Ovary (tissue), 9 donors: Measurements from ENCODE around the gene TMEM169. TPM values are rescaled to one million over a fixed set of nuclear protein-coding genes. Genes with fewer than 3 reads are reported as not detected.

ENCODE experiments used
- DNase-seq, 5 donors: peaks; one replicate each; pipeline ENCODE4 v3.0.0-alpha.2; 2019 to 2020
- H3K27ac ChIP-seq, 2 donors: fragments of 200-600 bp; one replicate each; pipeline versions ENCODE4 v1.5.1 to v1.8.0; 2019 to 2022
- H3K27me3 ChIP-seq: fragments of 200-600 bp; one replicate; pipeline ENCODE4 v1.8.0; 2022
- H3K36me3 ChIP-seq: fragments of 200-600 bp; sonication (generic); one replicate; pipeline ENCODE4 v1.5.1; 2019
- H3K4me1 ChIP-seq: one replicate; pipeline ENCODE4 v1.8.1; 2013; ENCODE audit warnings: mild to moderate bottlenecking, moderate library complexity; ENCODE audit not compliant: insufficient read depth
- H3K4me3 ChIP-seq: fragments of 200-600 bp; sonication (generic); one replicate; pipeline ENCODE4 v1.5.1; 2017
- H3K9me3 ChIP-seq, 2 donors: fragments of 200-600 bp in 1 of 2; sonication (generic) in 1 of 2; one replicate each; pipeline versions ENCODE4 v1.5.1 to v1.8.1; 2013 to 2019; ENCODE audit warnings: mild to moderate bottlenecking in 1 of 2, moderate library complexity in 1 of 2
- CTCF ChIP-seq, 3 donors: fragments of 450-650 bp in 2 of 3; fragments of 200-600 bp in 1 of 3; IDR thresholded peaks; one replicate each; pipeline versions ENCODE4 v1.5.1 to v1.8.0; 2016 to 2022; ENCODE audit warnings: antibody characterized with exemption in 3 of 3, mild to moderate bottlenecking in 1 of 3
- EP300 ChIP-seq: sonication (generic); formaldehyde crosslinking; IDR thresholded peaks from one replicate; pipeline ENCODE4 v1.6.1; 2017; ENCODE audit warnings: antibody characterized with exemption
- POLR2A ChIP-seq: fragments of 450-650 bp; IDR thresholded peaks from one replicate; pipeline ENCODE4 v1.6.1; 2017; ENCODE audit warnings: antibody characterized with exemption, mild to moderate bottlenecking, moderate library complexity
- WGBS, 3 donors: extraction: QIAGEN DNeasy Blood & Tissue Kit in 1 of 3; methylation state at CpG; one replicate each; pipeline versions ENCODE4 v1.1.5 to v1.1.7; 2013 to 2017; 5-methylcytosine and 5-hydroxymethylcytosine counted together
- intact Hi-C, 4 donors: fragments of 100-400 bp; cut with DNase I; formaldehyde crosslinking; loops; one replicate each; pipeline versions ENCODE4 v1.11.0 to v1.15.1; 2022 to 2023
- polyA plus RNA-seq, 2 donors: library from polyadenylated mRNA; stranded (reverse); fragments of 200-250 nt in 1 of 2; fragments of 350-450 nt in 1 of 2; fragmentation: Illumina TruSeq in 1 of 2; extraction: RNeasy Lipid Tissue Mini Kit (QIAGEN cat#74804) in 1 of 2; gene quantifications; one replicate each; pipeline ENCODE4 v1.2.3, GENCODE V29; 2013 to 2014
- total RNA-seq, 7 donors: library from RNA; depleted of rRNA in 2 of 7; stranded (reverse); fragments of >200 nt in 2 of 7; fragmentation: NEBNext Ultra II Directional in 3 of 7; extraction: Animal tissue kit (Norgen Biotek cat#: 25700) in 3 of 7; gene quantifications; one replicate each; pipeline versions ENCODE4 v1.1.0 to v1.2.4, GENCODE V29; 2016 to 2023
- donor health status: DM: no; HTN: no; CAD: no; lungs with moderate emphysema.
- donor health status: DM: no; HTN: no; CAD: no.
- donor health status: Bipolar disorder and iron deficiency.
- donor health status: DM: yes; HTN: yes; CAD: no.
- donor health status: DM: no; HTN: no; CAD: no.
- donor health status: DM: yes; HTN: yes; CAD: no.

TMEM169 gene
- total and polyA plus RNA-seq, 9 donors, result 0.24 to 0.79 (median 0.37) TPM

- no peaks in the 10 kb centered on the region for H3K27me3 ChIP-seq
- H3K4me1 ChIP-seq, result no peaks in the 10 kb centered on the region
- H3K27ac ChIP-seq, result no peak overlapping the region
- H3K9me3 ChIP-seq, result no peaks in the 10 kb centered on the region
- TF ChIP-seq CTCF (IDR thresholded peaks at IDR 0.05) (no peak), POLR2A (no peak), EP300 (no peak)
- DNase-seq, result no peak
- intact Hi-C loops, result no loop called here
- no peaks in the 10 kb centered on the region for H3K36me3 ChIP-seq
- no peak overlapping the region for H3K4me3 ChIP-seq
- WGBS, 3 donors, result 12 to 32% (median 20%) methylated on average over 3 of the region's 3 CpGs
These were observed 25.0 kb upstream of the TMEM169 start for GRCh38 chr2:216056739-216057138.

- Histone ChIP-seq H3K27ac (no peak overlapping the region), H3K4me3 (no peak overlapping the region), H3K36me3 (no peaks in the 10 kb centered on the region), H3K9me3 (no peaks in the 10 kb centered on the region), H3K27me3 (no peaks in the 10 kb centered on the region), H3K4me1 (no peaks in the 10 kb centered on the region)
- TF ChIP-seq POLR2A, result no peak
- no peak for TF ChIP-seq EP300
- TF ChIP-seq CTCF (IDR thresholded peaks at IDR 0.05), result no peak
- 78 to 95% (median 85%) methylated on average over 7 of the region's 7 CpGs for WGBS, 3 donors
- no peak for DNase-seq
- intact Hi-C loops, result no loop called here
These were observed 24.0 kb upstream of the TMEM169 start for GRCh38 chr2:216057688-216058193.

GRCh38 chr2:216059233-216059834 is 22.4 kb upstream of the TMEM169 start:
- intact Hi-C loops, result no loop called here
- TF ChIP-seq EP300 (no peak), POLR2A (no peak)
- H3K9me3 ChIP-seq, result no peaks in the 10 kb centered on the region
- no peaks in the 10 kb centered on the region for H3K36me3 ChIP-seq
- H3K27me3 ChIP-seq, result no peaks in the 10 kb centered on the region
- H3K4me1 ChIP-seq, result no peaks in the 10 kb centered on the region
- H3K27ac ChIP-seq, result no peak overlapping the region
- DNase-seq, result no peak
- H3K4me3 ChIP-seq, result no peak overlapping the region
- 94 to 97% (median 96%) methylated on average over 5 of the region's 5 CpGs for WGBS, 3 donors

- no peak overlapping the region for H3K4me3 ChIP-seq
- WGBS, 3 donors, result 80 to 89% (median 89%) methylated on average over 2 of the region's 2 CpGs
- intact Hi-C loops, result no loop called here
- peaks cover 2% of the 10 kb centered on the region for H3K4me1 ChIP-seq
- no peak for TF ChIP-seq CTCF (IDR thresholded peaks at IDR 0.05)
- TF ChIP-seq POLR2A, result no peak
- TF ChIP-seq EP300, result no peak
- H3K9me3 ChIP-seq, result no peaks in the 10 kb centered on the region
- no peak for DNase-seq
- no peaks in the 10 kb centered on the region for H3K27me3 ChIP-seq
- H3K36me3 ChIP-seq, result no peaks in the 10 kb centered on the region
- H3K27ac ChIP-seq, result no peak overlapping the region
These were observed 17.6 kb upstream of the TMEM169 start for GRCh38 chr2:216064014-216064630.

GRCh38 chr2:216064665-216065064 is 17.1 kb upstream of the TMEM169 start:
- H3K27ac ChIP-seq, result no peak overlapping the region
- H3K27me3 ChIP-seq, result no peaks in the 10 kb centered on the region
- H3K4me1 ChIP-seq, result peaks cover 2% of the 10 kb centered on the region
- TF ChIP-seq POLR2A, result no peak
- no peak for TF ChIP-seq CTCF (IDR thresholded peaks at IDR 0.05)
- H3K36me3 ChIP-seq, result no peaks in the 10 kb centered on the region
- 96 to 100% (median 97%) methylated on average over 1 of the region's 1 CpG for WGBS, 3 donors
- intact Hi-C loops, result no loop called here
- H3K9me3 ChIP-seq, result no peaks in the 10 kb centered on the region
- DNase-seq, result no peak
- H3K4me3 ChIP-seq, result no peak overlapping the region
